K562 (cell line): ENCODE data around the gene SLC8A2. TPM values are rescaled to one million over a fixed set of nuclear protein-coding genes. Genes with fewer than 3 reads are reported as not detected.

ENCODE experiments used
- ATAC-seq: fragments of 200-7000 bp; cut with Tn5 transposase; 3 replicates; pipeline ENCODE4 v1.9.1; 2020; ENCODE audit warnings: moderate library complexity
- BruUV-seq: library from RNA; stranded (reverse); fragments of 400-500 nt; replicated peaks from 2 replicates; lab custom pipeline; 2021; lab: Mats Ljungman, UMichigan
- CTCF ChIA-PET: fragments of 300-600 bp; formaldehyde crosslinking; extraction: SDS; loops from one replicate; lab custom pipeline; 2021; ENCODE audit warnings: low intra/inter-chr PET ratio; lab: Yijun Ruan, JAX
- POLR2A ChIA-PET: fragments of 300-600, 350-650 bp; sonication (Branson Sonifier 250); formaldehyde crosslinking; extraction: SDS; loops from one replicate; lab custom pipeline; 2021; ENCODE audit warnings: antibody characterized with exemption, inconsistent platforms; lab: Yijun Ruan, JAX
- DNase-seq, 4 experiments: peaks; one replicate each; pipeline versions ENCODE4 v3.0.0 to v3.0.0-alpha.2; 2011 to 2018; ENCODE audit warnings: low spot score in 3 of 4, mixed read lengths in 3 of 4; ENCODE audit errors: extremely low read depth in 1 of 4
- FAIRE-seq: peaks from 2 replicates; lab custom pipeline; 2011; peaks lifted over from hg19 to GRCh38; lab: Jason Lieb, UNC
- H2AFZ ChIP-seq: 2 replicates; pipeline ENCODE4 v1.6.0; 2011; ENCODE audit warnings: low read depth, low read length, control low read depth, inconsistent platforms
- H3K27ac ChIP-seq: fragments of 200-600 bp; 3 replicates; pipeline ENCODE4 v1.8.0; 2011; ENCODE audit warnings: low read depth, mild to moderate bottlenecking, control low read depth, inconsistent platforms, low read length, moderate library complexity, mixed read lengths; ENCODE audit errors: extremely low read depth
- H3K27me3 ChIP-seq, 2 experiments: fragments of 300-600 bp in 1 of 2; 2 replicates in 1 of 2; 3 replicates in 1 of 2; pipeline versions ENCODE4 v1.6.0 to v1.8.0; 2011; ENCODE audit warnings: inconsistent platforms in 2 of 2, low read length in 2 of 2, mild to moderate bottlenecking in 1 of 2, mixed read lengths in 1 of 2, moderate library complexity in 1 of 2; ENCODE audit not compliant: control insufficient read depth in 2 of 2, insufficient read depth in 2 of 2
- H3K36me3 ChIP-seq: fragments of 300-600 bp; 3 replicates; pipeline ENCODE4 v1.8.0; 2011; ENCODE audit warnings: mild to moderate bottlenecking, low read length, inconsistent platforms; ENCODE audit not compliant: control insufficient read depth, insufficient read depth
- H3K4me1 ChIP-seq, 2 experiments: fragments of 200-600 bp in 1 of 2; replicated peaks in 1 of 2; 2 replicates in 1 of 2; 3 replicates in 1 of 2; pipeline versions ENCODE4 v1.5.1 to v1.8.0; 2011; ENCODE audit warnings: inconsistent platforms in 2 of 2, low read length in 2 of 2, mild to moderate bottlenecking in 1 of 2, mixed read lengths in 1 of 2, moderate library complexity in 1 of 2; ENCODE audit not compliant: control insufficient read depth in 2 of 2, insufficient read depth in 2 of 2
- H3K4me2 ChIP-seq: 2 replicates; pipeline ENCODE4 v1.6.1; 2011; ENCODE audit warnings: low read length, control low read depth, inconsistent platforms, mixed read lengths; ENCODE audit not compliant: insufficient read depth
- H3K4me3 ChIP-seq: fragments of 200-600 bp; sonication (generic), shearing (Covaris generic); 2 replicates; pipeline ENCODE4 v1.5.1; 2016; ENCODE audit warnings: control low read depth, inconsistent platforms
- H3K79me2 ChIP-seq: fragments of 200-600 bp; 3 replicates; pipeline ENCODE4 v1.8.0; 2011; ENCODE audit warnings: low read length, inconsistent platforms; ENCODE audit not compliant: control insufficient read depth, insufficient read depth
- H3K9ac ChIP-seq, 2 experiments: 2 replicates each; pipeline versions ENCODE4 v1.6.0 to v1.6.1; 2011; ENCODE audit warnings: low read depth in 2 of 2, low read length in 2 of 2, control low read depth in 1 of 2, inconsistent platforms in 1 of 2, mild to moderate bottlenecking in 1 of 2, mixed read lengths in 1 of 2; ENCODE audit not compliant: insufficient read depth in 1 of 2
- H3K9me1 ChIP-seq: one replicate; pipeline ENCODE4 v1.6.0; 2011; ENCODE audit warnings: inconsistent platforms, mild to moderate bottlenecking, low read length, moderate library complexity; ENCODE audit not compliant: control insufficient read depth, insufficient read depth
- H3K9me3 ChIP-seq: replicated peaks from 2 replicates; pipeline ENCODE4 v1.5.1; 2011; ENCODE audit warnings: low read depth, low read length, inconsistent platforms; ENCODE audit not compliant: control insufficient read depth, insufficient read depth
- H4K20me1 ChIP-seq: replicated peaks from 2 replicates; pipeline ENCODE4 v1.6.1; 2011; ENCODE audit warnings: low read length, inconsistent platforms, mixed read lengths; ENCODE audit not compliant: control insufficient read depth, insufficient read depth
- DPF2 ChIP-seq: fragments of 450-650 bp; IDR thresholded peaks from 2 replicates; pipeline ENCODE4 v1.6.1; 2016
- EGR1 ChIP-seq: fragments of 450-650 bp; conservative IDR thresholded peaks from 2 replicates; pipeline ENCODE4 v1.6.1; 2017; ENCODE audit warnings: mild to moderate bottlenecking
- MEIS2 ChIP-seq: fragments of 450-650 bp; IDR thresholded peaks from 2 replicates; pipeline ENCODE4 v1.6.1; 2014; ENCODE audit warnings: mild to moderate bottlenecking; ENCODE audit not compliant: partially characterized antibody
- NFIC ChIP-seq: fragments of 450-650 bp; IDR thresholded peaks from 2 replicates; pipeline ENCODE4 v1.6.1; 2017; ENCODE audit warnings: mild to moderate bottlenecking, inconsistent platforms
- ZBTB7A ChIP-seq: IDR thresholded peaks from 2 replicates; pipeline ENCODE4 v1.6.1; 2011; ENCODE audit warnings: low read depth, mild to moderate bottlenecking, low read length, moderate library complexity, borderline replicate concordance; ENCODE audit not compliant: control insufficient read depth
- ZNF408 ChIP-seq: fragments of 250-450 bp; sonication (Bioruptor Pico); IDR thresholded peaks from 2 replicates; pipeline ENCODE4 v1.4.0; 2020; ENCODE audit warnings: low read depth, mild to moderate bottlenecking, moderate library complexity
- WGBS: fragments of 100-300 bp; shearing (Covaris generic); methylation state at CpG from one replicate; pipeline ENCODE4 v1.1.6; 2016; ENCODE audit warnings: low coverage, mixed read lengths; ENCODE audit not compliant: insufficient coverage; ENCODE audit errors: missing lambda C conversion rate; 5-methylcytosine and 5-hydroxymethylcytosine counted together
- in situ Hi-C: fragments of 300-500 bp; cut with MboI; formaldehyde crosslinking; loops from 4 replicates; pipeline ENCODE4 v1.15.0; 2018; ENCODE audit warnings: inconsistent platforms, mixed read lengths
- intact Hi-C: fragments of 100-400 bp; cut with micrococcal nuclease; formaldehyde crosslinking; loops from 2 replicates; pipeline ENCODE4 v1.14.2; 2022
- polyA plus RNA-seq, 8 experiments: library from polyadenylated mRNA; depleted of rRNA in 4 of 8; stranded (reverse) in 5 of 8; unstranded in 3 of 8; fragments of >200 nt; fragmentation: Nextera tagmentation in 2 of 8; fragmentation: Illumina TruSeq in 1 of 8; extraction: Ambion mirVana in 2 of 8; extraction: Trizol in 1 of 8; gene quantifications; 2 replicates each; pipeline versions ENCODE4 v1.2.1 to v1.2.3, GENCODE V29; 2011 to 2014; ENCODE audit warnings: inconsistent platforms in 1 of 8, missing spikeins in 1 of 8
- total RNA-seq, 7 experiments: library from RNA; depleted of rRNA in 6 of 7; stranded (reverse); fragments of >200 nt in 6 of 7; fragmentation: Illumina TruSeq in 2 of 7; extraction: Trizol in 2 of 7; gene quantifications; 2 replicates each; pipeline versions ENCODE4 v1.2.1 to v1.2.3, GENCODE V29; 2011 to 2021; ENCODE audit warnings: low replicate concordance in 1 of 7
- TF ChIP-seq, protein P1 (sequence below): fragments of 200-800 bp; sonication (Bioruptor generic); IDR thresholded peaks from 2 replicates; pipeline ENCODE4 v1.6.1; 2017; ENCODE audit warnings: missing genetic modification characterization, missing compliant biosample characterization
- TF ChIP-seq, protein P2 (sequence below): fragments of 450-650 bp; IDR thresholded peaks from 2 replicates; pipeline ENCODE4 v1.6.1; 2016

Gene SLC8A2
- total and polyA plus RNA-seq, 9 of the 15 experiments (the other 6 are each of a cell fraction or from before 2014, with no cell fraction given) = 0.07 to 0.66 (median 0.24) TPM; not detected in 3

DNA sequence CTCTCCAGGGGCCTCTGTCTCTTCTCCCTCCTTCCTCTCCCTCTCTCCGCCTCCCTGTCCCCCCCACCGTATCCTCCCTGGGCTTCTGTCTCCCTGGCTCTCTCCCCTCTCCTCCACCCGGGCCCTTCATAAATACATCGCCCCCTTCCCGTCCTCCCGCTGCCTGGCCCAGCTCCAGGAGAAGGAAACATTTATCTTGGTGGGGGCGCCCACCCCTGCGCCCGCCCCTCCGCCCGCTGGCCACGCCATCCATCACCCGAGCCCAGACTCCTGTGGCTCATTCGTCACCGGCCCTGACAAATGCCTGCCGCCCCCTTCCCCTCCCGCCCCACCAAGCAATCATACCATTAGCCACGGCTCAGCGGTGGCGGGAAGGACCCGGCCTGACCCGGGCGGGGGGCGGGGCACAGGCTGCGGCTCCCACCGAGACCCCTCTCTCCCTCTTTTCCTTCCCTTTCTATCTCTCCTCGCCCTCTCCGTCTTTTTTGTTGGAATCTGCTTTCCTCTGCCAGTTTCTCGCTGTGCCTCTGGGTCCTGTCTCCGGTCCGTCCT, 49.8 kb downstream of the SLC8A2 start:
- CTCF ChIA-PET = no interaction called here
- Histone ChIP-seq H3K4me3 (no peak overlapping the region), H3K27me3 (peaks cover 45 to 55% of the 10 kb centered on the region in 2 experiments; a peak in 4 of 5 replicates), H3K4me2 (no peak overlapping the region; the same call in 1 of the 2 replicates), H3K9me1 (no peaks in the 10 kb centered on the region), H4K20me1 (0 out of 2 replicates have a peak, but pooled peaks cover 8% of the 10 kb centered on the region), H3K4me1 (peaks cover 4 to 48% of the 10 kb centered on the region in 2 experiments; a peak in 4 of 5 replicates), H2AFZ (no peak overlapping the region), H3K9ac (no peak overlapping the region), H3K27ac (no peak overlapping the region), H3K36me3 (no peaks in the 10 kb centered on the region), H3K79me2 (no peaks in the 10 kb centered on the region), H3K9me3 (no peaks in the 10 kb centered on the region; the same call in 1 of the 2 replicates)
- POLR2A ChIA-PET = no interaction called here
- 7% methylated on average over 13 of the region's 31 CpGs for WGBS
- DNase-seq (peak in 2 of 4 experiments; percentile 34 to 46), FAIRE-seq (no peak), ATAC-seq (0 out of 3 replicates have a peak, but pooled peaks have one; percentile 7)
- intact Hi-C loops = no loop called here
- BruUV-seq = no TSS peak
- peak; percentile 70 for TF ChIP-seq EGR1
- peak; percentile 63 for TF ChIP-seq NFIC
- TF ChIP-seq MEIS2 = peak; percentile 35
- TF ChIP-seq, protein P1, sequence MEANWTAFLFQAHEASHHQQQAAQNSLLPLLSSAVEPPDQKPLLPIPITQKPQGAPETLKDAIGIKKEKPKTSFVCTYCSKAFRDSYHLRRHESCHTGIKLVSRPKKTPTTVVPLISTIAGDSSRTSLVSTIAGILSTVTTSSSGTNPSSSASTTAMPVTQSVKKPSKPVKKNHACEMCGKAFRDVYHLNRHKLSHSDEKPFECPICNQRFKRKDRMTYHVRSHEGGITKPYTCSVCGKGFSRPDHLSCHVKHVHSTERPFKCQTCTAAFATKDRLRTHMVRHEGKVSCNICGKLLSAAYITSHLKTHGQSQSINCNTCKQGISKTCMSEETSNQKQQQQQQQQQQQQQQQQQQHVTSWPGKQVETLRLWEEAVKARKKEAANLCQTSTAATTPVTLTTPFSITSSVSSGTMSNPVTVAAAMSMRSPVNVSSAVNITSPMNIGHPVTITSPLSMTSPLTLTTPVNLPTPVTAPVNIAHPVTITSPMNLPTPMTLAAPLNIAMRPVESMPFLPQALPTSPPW = 0 out of 2 replicates have a peak, but pooled peaks have one; percentile 14
- TF ChIP-seq DPF2 = no peak
- peak; percentile 74 for TF ChIP-seq ZBTB7A
- TF ChIP-seq, protein P2, sequence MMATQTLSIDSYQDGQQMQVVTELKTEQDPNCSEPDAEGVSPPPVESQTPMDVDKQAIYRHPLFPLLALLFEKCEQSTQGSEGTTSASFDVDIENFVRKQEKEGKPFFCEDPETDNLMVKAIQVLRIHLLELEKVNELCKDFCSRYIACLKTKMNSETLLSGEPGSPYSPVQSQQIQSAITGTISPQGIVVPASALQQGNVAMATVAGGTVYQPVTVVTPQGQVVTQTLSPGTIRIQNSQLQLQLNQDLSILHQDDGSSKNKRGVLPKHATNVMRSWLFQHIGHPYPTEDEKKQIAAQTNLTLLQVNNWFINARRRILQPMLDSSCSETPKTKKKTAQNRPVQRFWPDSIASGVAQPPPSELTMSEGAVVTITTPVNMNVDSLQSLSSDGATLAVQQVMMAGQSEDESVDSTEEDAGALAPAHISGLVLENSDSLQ = peak; percentile 57; the same call in 1 of the 2 replicates
- no peak for TF ChIP-seq ZNF408 (CRISPR knock-in tag)
- in situ Hi-C loops = no loop called here
